ENCODE measurements around the gene RSF1.

DNA sequence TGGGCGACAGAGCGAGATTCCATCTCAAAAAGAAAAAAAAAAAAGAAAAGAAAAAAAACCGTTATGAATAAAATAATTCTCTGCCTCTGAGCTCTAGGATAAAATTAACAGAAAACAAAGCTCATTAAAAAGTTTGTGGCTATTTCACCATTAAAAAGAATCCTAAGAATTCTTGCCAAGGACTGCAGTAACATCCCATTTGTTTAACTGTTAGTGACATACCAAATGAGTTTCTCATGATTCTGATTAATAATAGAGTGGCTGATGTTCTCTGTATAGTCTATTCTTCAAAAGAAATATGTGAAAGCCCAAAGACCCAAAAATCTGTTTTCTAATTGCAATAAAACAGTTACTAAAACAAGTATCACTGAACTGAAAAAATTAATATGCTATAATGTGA is 202.6 kb downstream of the RSF1 start:
- TF ChIP-seq CTCF (conservative IDR thresholded peaks at IDR 0.05; ENCODE audit: low read length) = no peak
- TF ChIP-seq EZH2phosphoT487 (IDR thresholded peaks at IDR 0.05; ENCODE audit: borderline replicate concordance, low read depth, low read length) = no peak

Measured in OCI-LY7 (cell line).